HG03442 (cell line): ENCODE data around the gene PSENEN.

ENCODE experiments used
- ATAC-seq: cut with Tn5 transposase; IDR thresholded peaks from one replicate; pipeline ENCODE4 v1.9.1; 2021; ENCODE audit warnings: mild to moderate bottlenecking, moderate library complexity; ENCODE audit not compliant: unreplicated experiment

PSENEN gene

DNA sequence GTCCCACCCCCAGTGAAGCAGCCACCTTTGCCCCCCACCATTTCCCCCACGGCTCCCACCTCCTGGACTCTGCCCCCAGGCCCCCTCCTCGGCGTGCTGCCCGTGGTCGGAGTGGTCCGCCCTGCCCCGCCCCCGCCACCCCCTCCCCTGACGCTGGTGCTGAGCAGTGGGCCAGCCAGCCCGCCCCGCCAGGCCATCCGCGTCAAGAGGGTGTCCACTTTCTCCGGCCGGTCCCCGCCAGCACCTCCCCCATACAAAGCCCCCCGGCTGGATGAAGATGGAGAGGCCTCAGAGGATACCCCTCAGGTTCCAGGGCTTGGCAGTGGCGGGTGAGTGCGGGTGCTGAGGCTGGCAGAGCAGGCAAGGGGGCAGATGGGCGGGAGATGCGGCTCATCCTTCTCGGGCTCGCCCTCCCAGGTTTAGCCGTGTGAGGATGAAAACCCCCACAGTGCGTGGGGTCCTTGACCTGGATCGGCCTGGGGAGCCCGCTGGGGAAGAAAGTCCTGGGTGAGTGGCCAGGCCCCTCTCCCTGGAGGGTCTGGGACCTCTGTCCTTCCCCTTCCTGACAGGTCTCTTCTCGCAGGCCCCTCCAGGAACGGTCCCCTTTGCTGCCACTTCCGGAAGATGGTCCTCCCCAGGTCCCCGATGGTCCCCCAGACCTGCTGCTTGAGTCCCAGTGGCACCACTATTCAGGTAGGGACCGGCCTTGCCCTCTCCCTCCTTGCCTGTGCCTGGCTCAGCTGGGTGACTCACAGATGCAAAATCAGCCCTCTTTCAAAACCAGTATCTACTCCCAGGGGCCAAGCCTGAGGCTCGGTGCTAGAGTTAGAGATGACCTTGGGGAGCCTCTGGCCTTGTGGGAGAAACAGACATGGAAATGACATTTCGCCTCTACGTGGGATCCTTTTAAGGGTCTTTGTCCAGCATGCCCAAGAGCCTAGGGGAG is 12.0 kb upstream of the PSENEN start:
- ATAC-seq: no peak

GRCh38 chr19:35734273-35734672 is 11.2 kb upstream of the PSENEN start:
- no peak for ATAC-seq

GRCh38 chr19:35734889-35735288 is 10.6 kb upstream of the PSENEN start:
- ATAC-seq: no peak

- no peak for ATAC-seq
Measured at GRCh38 chr19:35736913-35737886, 8.3 kb upstream of the PSENEN start.

DNA sequence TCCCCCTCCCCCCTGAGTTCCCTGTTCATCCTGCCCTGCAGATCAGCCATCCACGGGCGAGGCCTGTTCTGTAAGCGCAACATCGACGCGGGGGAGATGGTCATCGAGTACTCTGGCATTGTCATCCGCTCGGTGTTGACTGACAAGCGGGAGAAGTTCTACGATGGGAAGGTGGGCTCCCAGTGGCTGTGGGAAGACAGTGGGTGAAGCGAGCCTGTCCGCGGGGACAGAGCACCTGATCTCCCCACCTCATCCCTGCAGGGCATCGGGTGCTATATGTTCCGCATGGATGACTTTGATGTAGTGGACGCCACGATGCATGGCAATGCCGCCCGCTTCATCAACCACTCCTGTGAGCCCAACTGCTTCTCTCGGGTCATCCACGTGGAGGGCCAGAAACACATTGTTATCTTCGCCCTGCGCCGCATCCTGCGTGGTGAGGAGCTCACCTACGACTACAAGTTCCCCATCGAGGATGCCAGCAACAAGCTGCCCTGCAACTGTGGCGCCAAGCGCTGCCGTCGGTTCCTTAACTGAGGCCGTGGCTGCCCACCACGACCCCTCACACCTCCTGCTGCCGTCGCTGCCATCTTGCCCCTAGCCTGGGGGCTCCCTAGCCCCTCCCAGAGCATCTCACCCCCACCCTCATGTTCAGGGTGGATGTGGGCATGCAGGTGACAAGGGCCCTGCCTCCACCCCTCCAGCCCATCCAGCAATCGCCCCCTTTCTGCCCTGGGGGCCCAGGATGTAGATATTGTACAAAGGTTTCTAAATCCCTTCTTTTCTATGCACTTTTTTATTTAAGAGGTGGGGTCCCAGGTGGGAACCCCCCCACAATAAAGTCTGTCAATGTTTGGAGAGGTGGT is 7.2 kb upstream of the PSENEN start:
- ATAC-seq: no peak

- ATAC-seq: no peak
Measured at GRCh38 chr19:35738887-35739229, 6.6 kb upstream of the PSENEN start.

DNA sequence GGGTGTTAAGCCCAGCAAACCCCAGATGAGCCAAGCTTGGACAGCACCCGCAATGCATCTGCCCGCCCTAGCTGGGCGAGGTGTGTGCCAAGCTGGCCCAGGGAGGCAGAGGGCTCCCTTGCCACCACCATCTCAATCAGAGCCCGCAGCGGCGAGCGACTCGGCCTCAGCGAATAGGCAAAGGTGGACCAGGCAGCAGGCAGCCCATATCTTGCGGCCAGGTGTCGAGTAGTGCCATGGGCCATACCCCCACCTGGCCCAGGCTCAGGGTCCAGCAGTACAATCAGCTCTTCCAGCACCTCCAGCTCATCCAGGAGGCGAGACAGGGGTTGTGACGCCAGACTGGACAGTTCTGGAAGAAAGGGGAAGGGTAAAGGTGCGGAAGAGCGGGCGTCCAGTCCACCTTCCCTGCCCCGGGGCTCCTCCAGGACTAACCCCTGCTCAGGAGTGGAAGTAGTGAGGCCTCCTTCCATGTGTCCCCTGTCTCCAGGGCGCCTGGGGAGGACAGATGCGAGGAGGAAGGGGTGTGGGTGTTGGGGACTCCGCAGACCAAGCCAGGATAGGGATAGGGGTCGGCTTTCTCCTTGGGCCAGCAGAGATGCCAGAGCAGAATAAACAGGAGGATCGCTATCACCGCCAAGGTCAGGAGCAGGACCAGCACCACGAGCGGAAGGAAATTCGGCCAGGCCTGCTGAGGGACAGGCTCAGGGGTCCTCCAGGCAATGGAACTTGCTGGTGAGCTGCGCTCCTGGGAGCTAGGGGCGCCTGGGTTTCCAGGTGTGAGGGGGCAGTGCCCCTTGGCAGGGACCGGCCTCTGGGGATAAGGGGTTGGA is 6.0 kb upstream of the PSENEN start:
- ATAC-seq: no peak

DNA sequence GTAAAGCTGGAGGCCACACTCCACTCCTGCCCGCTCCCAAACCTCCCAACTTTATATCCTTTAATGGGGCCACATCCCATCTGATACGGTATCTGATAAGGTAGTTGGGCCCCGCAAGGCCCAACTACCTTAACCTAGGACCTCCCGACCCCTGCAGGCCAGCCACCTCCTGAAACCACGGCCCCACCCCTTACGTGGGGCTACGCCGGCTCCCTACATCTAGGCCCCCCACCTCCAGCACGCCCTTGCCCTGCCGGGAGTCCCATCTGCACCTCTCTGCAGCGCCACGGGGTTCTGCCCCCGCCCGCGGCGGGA is 5.4 kb upstream of the PSENEN start:
- ATAC-seq: peak; percentile 22

DNA sequence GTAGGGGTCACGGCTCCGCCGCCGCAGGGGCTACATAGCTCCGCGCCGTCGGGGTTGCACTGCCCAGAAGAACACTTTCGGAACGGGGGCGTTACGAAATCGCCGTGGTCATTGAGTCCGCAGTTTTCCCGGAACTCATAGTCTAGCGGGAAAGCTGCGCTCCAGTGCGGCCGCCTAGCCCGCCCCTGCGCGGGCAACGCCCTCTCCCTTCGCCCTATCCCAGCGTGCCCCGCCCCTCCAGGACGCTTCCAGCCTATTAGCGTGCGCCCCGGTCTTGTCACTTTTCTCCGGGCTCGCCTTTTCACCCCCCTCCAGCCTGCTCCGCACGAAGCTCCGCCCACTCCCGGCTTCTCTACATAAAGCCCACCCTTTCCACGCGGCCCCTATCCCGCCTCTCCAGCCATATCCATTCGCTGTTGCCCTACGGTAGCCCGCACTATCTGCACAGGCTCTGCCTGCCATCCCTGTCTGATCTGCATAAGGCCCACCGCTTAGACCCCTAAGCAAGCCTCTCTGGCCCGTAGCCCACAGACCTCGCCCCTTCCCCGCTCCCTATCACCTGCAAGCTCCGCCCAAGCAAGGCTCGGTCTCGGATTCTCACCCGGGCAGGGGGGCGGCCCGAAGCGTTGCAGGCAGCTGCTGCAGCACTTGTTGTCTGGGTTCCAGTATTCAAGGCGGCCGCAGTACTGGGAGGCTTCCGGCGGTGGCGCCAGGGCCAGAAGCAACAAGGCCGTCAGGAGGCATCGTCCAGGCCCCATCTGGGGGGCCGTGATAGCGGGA is 4.8 kb upstream of the PSENEN start:
- ATAC-seq: peak; percentile 56

- ATAC-seq: no peak
Measured at GRCh38 chr19:35741203-35741515, 4.3 kb upstream of the PSENEN start.

- no peak for ATAC-seq
Measured at GRCh38 chr19:35742121-35742724, 3.2 kb upstream of the PSENEN start, which contains the start of gene IGFLR1. Gene IGFLR1 (minus strand): TSS chr19:35742452. CDS start chr19:35741180, 1,272 bp downstream.

GRCh38 chr19:35743640-35744429 is 1.6 kb upstream of the PSENEN start:
- ATAC-seq: no peak

DNA sequence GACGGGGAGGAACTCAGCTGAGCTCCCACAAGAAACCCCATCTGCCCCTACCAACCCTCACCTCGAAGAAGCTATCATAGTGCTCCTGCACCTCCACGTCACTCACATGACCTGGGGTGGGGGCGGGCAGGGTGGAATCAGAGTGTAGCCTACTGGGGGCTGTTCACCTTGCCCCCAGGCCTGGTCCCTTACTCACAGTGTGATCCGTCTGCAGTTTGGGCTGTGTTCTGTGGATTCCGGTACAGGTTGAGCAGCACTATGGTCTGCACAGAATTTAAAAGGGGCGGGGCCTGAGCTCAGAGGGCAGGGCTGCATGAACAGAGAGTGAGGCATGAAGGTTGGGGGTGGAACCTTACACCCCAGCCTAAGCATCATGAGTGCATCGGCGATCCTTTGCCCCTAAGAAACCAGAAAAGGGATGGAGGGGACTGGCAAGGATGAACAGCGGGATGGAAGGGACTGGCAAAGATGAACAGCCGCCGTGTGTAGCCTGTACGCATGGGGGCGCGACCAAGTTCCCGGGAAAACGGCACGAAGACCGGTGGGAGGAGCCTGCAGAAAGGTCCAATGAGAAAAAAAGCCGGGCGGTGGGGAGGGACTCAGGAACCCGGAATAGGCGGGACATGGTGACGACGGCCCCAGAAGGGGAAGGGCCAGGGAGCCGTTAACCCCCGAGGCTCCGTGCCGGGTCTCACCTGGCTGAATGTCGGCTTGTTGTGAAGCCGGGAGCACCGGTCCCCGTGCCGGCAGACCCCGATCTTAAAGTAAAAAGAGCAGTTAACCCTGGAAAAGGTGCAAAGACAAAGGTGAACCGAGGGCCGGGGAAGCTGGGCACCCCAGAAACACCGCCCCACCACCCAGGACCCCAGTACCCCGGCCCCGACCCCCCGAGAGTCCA is 772 bp upstream of the PSENEN start:
- ATAC-seq: peak; percentile 30

DNA sequence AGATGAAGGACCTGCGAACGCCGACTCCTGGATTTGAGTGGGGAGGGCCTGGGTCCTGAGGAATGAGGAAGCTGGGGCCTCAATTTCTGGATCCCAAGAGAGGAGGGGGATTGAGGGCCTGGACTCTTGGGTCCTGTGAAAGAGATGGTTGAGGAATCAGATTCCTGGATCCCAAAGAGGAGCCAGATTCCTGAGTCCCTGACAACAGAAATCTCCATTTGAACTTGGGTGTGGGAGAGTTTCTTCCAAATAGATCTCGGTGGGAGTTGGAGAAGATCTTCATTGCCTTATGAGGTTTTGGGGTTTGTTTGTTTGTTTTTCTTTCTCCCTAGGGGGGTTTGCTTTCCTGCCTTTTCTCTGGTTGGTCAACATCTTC is 624 bp downstream of the PSENEN start:
- ATAC-seq: no peak

DNA sequence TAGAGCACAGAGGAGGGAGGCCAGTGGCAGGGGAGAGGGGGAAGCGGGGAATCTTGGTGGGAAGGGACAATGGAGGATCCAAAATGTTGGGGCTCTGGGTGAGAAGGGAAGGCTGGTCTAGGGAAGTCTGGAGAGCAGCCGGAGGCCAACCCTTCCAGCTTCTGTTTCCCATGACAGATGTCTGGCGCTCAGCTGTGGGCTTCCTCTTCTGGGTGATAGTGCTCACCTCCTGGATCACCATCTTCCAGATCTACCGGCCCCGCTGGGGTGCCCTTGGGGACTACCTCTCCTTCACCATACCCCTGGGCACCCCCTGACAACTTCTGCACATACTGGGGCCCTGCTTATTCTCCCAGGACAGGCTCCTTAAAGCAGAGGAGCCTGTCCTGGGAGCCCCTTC is 1.1 kb downstream of the PSENEN start:
- no peak for ATAC-seq

- peak; percentile 69 for ATAC-seq
Measured at GRCh38 chr19:35748106-35749020, 2.9 kb downstream of the PSENEN start, which contains the start of gene LIN37. Gene LIN37 (plus strand): TSS chr19:35748576. CDS start chr19:35748725, 149 bp downstream.
